SK-MEL-5 (cell line): ENCODE data around the gene PKNOX2. TPM values are rescaled to one million over a fixed set of nuclear protein-coding genes. Genes with fewer than 3 reads are reported as not detected.

Experiments
- DNase-seq: peaks from one replicate; pipeline ENCODE4 v3.0.0-alpha.2; 2016; ENCODE audit warnings: low read depth, low spot score
- in situ Hi-C: cut with HindIII; loops from 2 replicates; pipeline ENCODE4 v1.10.0; 2016; ENCODE audit warnings: low sequenced_read_pairs, high pct_unique_total_duplicates, low pct_unique_long_range_greater_than_20kb
- total RNA-seq: library from RNA; depleted of rRNA; stranded (reverse); fragments of >200 nt; shearing (Covaris generic); gene quantifications from 2 replicates; pipeline ENCODE4 v1.2.3, GENCODE V29; 2014

Gene PKNOX2
- total RNA-seq, 1 experiment from 2014 or later: 1.6 TPM

DNA sequence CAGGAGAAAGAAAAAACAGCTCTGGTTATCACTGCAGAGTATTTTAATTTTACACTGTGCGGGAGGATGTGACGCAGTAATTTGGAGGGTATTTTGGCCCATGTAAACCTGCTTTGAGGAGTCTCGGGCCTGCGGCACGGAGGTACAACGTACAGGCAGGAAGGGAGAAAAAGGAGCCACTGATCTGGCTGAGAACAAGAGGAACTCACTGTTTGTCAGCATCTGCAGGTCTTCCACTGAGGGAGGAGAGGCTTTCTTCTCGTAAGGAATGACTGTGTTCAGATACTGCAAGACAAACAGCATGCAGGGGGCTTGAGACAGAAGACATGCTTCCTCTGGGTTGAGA lies 287.5 kb downstream of the PKNOX2 start:
- no peak for DNase-seq
- in situ Hi-C loops: no loop called here

DNA sequence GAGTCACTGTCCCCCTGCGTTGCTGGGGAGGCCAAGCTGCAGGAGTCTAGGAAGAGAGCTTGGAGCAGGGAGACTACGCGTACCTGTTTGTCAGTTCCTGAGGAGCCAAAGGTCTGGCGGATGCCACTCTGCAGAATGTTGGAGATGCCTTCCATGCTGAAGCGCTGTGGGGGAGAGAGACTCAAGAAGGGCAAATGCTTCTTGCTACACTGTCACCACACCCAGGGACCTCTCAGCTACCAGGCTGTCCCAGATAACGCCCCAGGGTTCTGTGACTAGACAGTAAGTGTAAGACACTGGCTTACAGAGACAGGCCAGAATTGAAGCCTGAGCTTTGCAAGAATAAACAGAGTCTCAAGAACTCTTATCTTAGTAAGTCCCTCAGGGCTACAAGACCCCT lies 289.5 kb downstream of the PKNOX2 start:
- in situ Hi-C loops: no loop called here
- DNase-seq: no peak

DNA sequence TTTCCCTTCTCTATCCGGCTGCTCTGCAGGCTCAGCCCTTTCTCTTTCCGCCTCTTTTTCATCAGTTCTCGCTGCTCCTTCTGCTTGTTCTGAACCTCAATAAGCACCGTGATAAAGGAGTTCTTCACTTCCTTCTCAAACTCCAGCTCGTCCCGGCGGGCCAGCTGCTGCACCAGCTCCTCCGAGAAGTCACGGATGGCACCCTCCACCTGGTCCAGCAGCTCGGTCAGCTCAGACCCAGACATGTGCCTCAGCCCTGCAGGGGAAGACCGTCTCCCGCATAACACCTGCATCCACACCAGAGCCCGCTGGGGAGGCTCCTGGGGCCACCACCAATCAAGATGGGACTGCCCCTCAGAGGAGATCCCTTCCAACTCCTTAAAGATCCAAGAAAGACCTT lies 291.3 kb downstream of the PKNOX2 start:
- no peak for DNase-seq
- in situ Hi-C loops: no loop called here

DNA sequence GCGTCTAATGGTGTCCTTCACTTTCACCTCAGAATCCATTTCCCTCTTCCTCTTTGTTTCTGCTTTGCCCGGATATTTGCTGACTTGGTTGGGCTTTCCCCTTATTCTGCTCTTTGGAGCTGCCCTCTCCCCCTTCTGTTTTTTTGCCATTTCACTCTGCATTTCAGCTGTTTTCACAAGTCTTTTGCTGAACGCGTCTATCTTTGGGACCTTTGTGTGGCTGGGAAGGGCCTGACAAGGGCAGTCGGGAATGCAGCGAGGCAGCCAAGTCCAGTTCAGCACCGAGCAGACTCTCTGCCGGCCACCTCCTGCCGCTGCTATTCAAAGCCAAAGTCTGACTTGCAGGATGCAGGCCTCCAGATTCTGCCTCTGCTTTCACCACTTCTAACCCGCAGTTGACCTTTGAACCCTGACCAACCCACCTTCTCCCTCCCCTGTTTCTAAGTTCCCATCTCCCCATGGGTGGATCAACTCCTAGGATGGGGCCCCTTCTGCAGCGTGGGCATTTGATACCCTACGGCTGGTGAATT lies 293.3 kb downstream of the PKNOX2 start:
- in situ Hi-C loops: no loop called here

DNA sequence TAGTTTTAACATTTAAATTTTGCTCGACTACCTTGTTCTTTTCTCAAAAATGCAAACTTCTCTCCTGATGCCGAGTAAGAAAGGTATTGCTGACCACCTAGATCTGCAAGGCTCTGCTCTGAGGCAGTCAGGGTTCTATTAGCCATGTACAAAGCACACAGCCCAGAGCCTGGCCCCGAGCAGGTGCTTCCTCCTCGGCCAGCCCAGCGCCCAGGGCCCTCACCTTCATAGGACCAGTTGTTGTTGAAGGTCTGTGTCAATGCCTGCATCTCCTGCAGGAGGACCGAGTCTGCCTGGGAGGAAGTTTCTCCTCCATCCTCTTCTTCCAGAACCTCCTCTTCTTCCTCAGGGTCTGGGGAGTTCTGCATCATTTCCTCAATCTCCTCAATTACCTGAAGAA lies 295.7 kb downstream of the PKNOX2 start:
- in situ Hi-C loops: no loop called here
- DNase-seq: no peak

More for the DNA sequence above, 293.3 kb downstream of the PKNOX2 start:
- peak; percentile 67 for DNase-seq

DNA sequence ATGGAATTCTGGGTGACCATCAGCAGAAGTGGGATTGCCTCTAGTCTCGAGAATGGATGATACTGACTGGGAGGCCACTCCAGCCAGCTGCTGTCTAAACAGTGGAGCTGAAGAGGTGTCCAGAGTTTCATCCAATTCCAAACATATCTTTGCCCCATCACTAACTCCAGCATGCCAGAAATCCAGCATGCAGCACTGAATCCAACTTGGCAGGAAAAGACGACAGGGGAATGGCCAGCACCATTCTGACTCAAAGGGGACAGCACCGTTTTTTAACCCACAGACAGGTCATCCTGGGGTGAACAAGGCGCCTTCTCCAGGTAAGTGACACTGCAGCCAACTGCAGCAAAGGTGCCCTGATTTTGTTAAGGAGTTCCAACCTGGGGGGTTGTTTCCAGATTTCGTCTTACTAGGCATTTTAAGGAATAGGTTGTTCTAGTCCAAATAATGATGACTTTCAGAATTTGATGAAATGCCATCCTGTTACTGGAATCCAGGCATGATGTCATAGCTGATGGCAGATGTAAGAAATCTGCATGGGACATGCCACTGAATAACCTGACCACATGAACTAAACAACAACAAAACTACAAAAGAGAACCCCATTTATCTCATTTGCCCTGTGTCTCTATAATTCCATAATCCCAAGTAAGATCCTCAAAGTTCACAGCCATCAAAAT lies 299.2 kb downstream of the PKNOX2 start:
- DNase-seq: no peak
- in situ Hi-C loops: no loop called here

DNA sequence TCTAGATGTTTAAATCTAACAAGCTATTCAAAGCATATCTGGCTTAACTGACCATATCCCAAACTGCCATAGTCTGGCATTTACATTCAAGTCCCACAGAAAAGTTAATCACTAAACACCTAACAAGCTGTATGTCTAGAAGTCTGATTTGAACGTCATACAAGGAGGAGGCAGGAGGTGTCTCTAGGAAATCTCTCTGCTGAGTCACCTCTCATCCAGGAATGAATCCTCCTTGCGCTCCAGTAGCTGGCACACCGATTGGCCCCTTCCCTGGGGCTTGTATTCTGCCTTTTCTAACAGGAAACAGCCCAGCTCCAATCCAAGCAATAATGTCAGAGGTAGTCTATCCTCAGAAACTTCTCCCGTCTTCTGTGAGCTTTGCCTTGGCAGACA lies 299.7 kb downstream of the PKNOX2 start:
- DNase-seq: no peak
- in situ Hi-C loops: no loop called here

DNA sequence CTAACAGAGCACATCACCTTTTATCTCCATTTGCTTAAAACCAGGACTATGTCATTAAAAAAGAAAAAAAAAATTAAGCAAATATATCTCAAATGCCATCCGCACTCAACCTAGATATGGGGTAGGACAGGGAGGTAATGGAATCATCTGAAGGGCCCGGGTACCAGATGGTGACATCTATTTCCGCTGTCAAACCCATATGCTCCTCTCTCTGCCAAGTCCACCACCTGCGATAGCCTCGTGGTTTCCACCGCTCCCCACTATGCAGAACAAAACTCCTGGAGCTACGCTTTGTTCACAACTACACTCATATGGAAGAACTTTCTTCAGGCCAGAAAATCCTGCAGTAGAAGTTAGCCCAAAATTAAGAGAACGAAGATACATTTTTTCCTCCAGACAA lies 300.1 kb downstream of the PKNOX2 start:
- DNase-seq: no peak
- in situ Hi-C loops: no loop called here

DNA sequence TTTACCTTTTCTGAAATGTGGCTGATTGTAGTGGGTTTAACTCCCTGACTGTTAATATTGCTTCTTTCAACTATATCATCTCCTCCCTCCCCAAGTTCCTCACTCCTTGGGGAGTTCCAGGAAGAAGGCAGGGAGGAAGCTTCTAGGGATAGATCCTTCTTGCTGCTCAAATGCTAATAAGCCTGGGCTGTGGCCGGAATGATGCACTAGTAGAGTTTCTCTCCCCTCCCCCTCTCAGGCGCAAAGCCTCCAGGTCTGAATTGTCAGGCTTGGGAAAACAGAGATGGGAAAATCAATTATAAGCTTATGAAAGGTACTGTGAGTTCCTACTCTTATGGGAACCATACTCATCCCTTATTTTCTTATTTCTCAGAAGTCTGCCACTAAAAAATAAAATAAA lies 300.7 kb downstream of the PKNOX2 start:
- no peak for DNase-seq
- in situ Hi-C loops: no loop called here

DNA sequence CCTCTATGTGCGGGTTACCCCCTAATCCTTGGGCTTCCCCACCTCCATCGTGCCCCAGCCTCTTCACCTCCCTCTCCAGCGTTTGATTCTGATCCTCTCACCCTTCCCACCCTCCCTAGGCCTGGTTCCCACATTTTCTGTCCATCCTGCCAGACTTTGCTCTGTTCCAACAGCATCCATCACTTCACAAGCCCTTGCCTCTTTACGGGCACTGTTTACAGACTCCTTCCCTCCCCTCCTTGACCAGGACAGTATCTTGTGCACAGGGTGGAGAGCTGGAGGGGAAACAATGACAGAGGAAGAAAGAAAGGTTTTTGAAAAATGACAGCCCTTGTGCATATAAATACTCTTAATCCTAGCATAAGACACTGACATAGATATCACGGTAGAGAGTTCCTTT lies 301.1 kb downstream of the PKNOX2 start:
- DNase-seq: no peak
- in situ Hi-C loops: no loop called here

DNA sequence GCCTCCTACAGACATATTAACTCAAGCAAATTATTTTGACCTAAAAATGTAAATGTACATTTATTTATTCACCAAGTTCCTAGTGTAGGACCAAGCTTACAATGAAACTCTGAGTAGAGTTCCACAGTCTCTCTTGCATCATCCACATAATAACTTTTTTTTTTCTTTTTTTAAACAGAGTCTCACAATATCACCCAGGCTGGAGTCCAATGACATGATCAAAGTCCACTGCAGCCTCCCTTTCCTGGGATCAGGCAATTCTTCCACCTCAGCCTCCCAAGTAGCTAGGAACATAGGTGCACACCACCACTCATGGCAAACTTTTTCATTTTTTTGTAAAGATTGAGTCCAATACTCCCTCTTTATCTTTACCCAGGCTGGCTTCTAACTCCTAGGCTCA lies 303.5 kb downstream of the PKNOX2 start:
- in situ Hi-C loops: no loop called here

DNA sequence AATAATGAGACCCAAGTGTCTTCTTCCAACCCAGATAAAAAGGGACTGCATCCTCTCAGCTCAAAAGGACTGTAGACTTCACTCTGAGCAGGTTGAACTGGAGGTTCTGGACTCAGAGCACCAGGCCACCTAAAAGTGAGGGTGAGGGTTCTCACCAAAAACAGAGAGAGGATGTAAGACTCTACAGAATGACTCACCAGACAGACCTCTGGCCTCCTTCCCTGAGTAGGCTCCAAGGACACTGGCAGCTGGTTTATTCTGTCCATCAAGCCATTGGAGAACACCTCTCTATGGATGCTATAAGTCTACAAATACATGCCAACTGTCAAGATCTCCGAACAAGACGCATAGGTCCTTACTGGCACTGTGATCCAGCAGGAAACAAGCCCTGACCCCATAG lies 304.3 kb downstream of the PKNOX2 start:
- DNase-seq: no peak
- in situ Hi-C loops: no loop called here

More for the DNA sequence above, 303.5 kb downstream of the PKNOX2 start:
- DNase-seq: no peak

DNA sequence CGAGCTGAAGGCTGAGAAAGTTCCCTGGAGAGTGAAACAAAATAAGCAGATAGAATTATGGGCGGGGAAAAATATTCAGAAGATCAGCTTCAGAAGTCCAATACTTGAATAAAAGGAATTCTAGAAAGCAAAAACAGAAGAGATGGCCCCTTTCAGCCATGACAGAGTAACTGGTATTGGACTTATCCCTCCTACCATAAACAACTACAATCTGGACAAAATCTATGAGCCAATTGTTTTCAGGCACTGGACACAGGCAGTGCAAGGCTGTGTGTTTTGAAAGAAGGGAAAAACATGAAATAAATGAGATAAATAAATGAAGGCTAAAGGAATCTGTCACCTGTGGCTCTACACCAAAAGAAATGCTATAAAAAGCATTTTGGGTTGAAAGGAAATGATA lies 305.8 kb downstream of the PKNOX2 start:
- in situ Hi-C loops: no loop called here
- no peak for DNase-seq

DNA sequence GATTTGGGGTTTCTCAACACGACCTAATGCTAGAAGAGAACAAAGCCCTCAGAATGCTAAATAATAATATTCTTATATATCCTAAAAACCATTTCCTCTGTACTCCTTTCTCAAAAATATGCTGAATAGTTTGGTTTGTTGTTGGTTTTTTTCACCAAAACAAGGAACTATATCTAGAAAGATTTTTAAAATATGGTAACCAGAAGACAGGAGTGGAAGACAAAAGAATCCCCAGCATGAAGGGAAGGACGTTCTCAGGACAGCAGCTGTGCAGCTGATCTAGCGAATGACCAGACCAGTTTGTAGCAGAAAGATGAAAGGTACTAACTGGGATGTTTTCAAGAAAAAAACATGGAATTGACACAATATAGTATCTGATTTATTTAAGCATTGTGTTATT lies 312.2 kb downstream of the PKNOX2 start:
- no peak for DNase-seq
- in situ Hi-C loops: no loop called here

DNA sequence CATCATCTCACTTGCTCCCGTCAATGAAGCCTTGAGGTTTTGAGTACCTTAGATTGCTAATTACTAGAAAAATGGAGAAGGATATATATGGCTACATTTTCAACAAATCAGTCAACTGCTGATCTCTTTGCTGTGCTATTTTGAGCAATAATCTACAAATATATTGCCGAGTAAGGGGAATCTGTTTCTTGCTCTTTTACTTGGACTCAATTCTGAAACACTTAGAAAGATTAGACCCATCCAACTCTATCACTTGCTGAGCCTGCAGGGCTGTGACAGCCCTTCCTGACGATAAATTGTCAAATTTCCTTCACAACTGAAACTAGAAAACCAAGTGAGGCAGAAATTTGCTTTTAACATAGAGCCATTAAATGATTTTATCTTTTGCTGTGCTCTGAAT lies 314.6 kb downstream of the PKNOX2 start:
- in situ Hi-C loops: no loop called here
- DNase-seq: no peak

DNA sequence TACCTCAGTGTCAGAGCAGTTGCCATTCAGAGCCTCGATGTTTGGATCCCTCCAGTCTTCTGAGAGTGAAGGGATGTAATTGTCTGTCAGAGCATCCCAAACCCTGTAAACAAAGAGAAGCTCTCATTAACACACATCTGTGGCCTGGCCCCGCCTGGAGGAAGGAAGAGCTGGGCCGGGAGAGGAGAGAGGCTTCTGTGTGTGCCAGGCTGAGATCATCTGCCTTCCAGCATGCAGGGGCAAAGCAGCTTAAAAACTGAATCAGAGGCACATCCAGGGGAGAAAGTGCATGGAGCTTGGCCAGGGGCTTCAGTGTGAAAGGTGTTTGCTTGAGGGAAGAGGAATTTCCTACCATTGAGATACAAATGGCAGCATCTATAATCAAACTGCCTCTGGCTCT lies 317.0 kb downstream of the PKNOX2 start:
- in situ Hi-C loops: no loop called here
- DNase-seq: peak; percentile 76
